Non-pigmented ciliary epithelial cell (primary cell): ENCODE data around the gene TMEM74B.
A peak's percentile ranks its signal among the peaks of the same experiment; 100 is the strongest.
"Not testable (repeated sequence)": the region's sequence is repeated elsewhere in the genome, so short reads cannot be mapped to it uniquely, and the experiment has no call there.

Experiments used
- DNase-seq: peaks from one replicate; pipeline ENCODE4 v3.0.0-alpha.2; 2010; ENCODE audit warnings: low read depth

The TMEM74B gene

DNA sequence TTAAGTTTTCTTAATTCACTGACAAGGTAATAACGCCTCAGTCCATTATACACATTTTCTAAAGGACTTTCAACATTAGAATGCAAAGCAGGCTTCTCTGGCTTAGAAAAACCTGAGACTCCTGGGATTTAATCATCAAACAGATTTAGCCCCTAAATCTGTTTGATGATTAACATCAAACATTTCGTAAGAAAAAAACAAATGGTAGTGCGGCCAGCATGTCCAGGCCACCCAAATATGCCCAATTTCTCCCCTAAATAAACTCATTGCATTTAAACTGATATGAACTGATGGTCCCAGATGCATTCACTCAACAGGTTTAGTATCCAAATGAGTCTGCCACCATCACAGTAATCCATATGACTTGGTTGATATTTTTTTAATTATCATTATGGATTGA is 6.2 kb downstream of the TMEM74B start:
- DNase-seq = no peak

- DNase-seq = no peak
These were observed 6.7 kb downstream of the TMEM74B start for GRCh38 chr20:1178103-1178502.

DNA sequence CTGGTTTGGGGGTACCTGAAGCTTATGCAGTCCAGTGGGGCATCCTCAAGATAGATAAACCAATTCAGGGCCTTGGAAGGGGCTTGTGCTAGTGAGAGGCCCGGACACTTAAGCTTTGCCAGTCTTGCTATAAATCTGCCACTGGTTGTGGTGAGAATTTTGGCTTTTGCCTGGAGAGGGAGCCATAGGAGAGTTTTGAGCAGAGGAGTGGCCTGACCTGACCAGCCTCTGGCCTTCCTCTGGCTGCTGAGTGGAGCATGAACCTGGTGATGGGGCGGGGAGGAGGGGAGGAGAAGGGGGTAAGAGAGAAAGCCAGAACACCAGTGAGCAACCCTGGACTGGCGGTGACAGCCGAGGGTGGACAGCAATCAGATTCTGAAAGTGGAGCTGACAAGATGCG is 7.1 kb downstream of the TMEM74B start:
- DNase-seq = no peak

DNA sequence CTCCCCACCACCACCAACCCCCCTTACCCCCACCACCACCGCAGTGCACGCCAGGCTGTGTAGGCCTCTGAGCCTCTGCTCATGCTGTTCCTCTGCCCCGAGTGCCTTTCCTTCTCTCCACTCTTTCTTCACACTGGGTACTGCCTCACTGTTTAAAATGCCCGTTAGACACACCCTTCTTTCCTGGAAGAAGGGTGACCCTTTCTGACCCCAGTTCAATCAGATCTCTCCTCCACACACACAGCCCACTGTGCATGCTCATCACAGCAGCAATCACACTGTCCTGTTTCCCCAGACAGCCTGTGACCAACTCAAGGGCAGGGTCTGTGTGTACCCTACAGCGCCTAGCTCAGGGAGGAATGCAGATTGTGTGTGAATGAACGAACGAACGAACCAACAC is 10.0 kb downstream of the TMEM74B start:
- DNase-seq = no peak

GRCh38 chr20:1173698-1174097 is 11.1 kb downstream of the TMEM74B start:
- no peak for DNase-seq

DNA sequence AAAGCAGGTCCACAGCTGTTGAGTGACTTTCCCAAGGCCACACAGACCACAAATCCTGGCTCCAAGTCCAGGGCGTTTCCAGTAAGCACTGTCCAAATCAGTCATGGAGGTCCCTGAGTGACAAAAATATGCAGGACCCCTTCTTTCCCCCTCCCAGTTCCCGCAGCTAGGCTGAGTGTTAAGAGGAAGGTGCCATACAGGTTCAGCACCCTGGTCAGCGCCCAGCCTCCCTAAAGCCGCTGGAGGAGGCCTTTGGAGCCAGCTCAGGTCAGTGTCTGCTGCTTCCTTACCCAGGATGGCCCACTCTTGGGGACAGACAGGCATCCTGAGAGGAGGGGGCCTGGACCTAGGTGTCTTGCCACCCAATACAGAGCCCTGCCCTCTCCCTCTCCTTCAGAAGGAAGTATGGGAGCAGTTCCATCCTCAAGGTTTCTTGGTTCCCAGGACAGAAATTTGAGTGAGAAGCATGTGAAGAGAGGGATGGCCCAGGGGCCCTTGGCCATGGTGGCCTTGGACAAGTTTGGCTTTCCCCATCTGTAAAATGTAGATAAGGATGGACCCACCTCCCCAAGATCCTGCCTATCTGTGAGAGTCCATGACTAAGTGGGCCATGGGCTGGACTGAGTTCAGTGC is 13.2 kb downstream of the TMEM74B start:
- no peak for DNase-seq

DNA sequence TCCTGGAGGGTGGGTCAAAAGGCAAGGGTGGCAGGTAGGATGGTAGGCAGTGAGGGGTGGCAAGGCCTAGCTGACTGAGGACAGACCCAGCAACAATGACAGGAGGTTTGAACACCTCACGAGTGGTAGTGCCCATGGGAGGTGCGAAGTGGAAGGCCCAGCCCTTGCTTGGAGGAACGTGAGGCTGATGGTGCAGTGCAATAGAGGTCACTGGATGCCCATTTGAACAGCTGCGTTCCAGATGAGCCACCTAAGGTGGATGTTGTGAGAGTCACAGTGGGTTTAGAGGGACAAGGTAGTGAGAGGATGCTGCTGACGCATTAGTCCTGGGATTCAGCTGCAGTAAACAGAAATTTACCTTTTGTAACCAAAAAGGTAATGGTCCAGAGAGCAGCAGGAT is 15.6 kb downstream of the TMEM74B start:
- no peak for DNase-seq

- no peak for DNase-seq
These were observed 17.6 kb downstream of the TMEM74B start for GRCh38 chr20:1166948-1167720.

DNA sequence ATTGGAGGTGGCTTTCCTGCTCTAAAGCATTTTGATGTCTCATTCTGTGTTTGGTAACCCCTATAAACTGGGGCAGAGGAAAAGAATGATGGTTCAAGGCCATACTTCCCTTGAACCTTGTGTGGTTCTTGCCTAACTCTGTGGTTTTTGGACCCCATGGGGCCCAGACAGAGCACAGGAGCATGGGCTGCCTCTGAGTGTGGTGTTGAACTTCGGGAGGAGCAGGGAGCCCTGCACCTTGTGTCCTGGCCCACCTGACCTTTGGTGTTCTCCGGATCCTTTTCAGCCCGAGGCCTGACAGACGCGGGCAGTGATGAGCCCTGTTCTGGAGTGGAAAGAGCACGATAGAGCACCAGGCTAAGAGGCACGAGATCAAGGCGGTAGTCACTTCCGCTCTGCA is 18.8 kb downstream of the TMEM74B start:
- DNase-seq = no peak

DNA sequence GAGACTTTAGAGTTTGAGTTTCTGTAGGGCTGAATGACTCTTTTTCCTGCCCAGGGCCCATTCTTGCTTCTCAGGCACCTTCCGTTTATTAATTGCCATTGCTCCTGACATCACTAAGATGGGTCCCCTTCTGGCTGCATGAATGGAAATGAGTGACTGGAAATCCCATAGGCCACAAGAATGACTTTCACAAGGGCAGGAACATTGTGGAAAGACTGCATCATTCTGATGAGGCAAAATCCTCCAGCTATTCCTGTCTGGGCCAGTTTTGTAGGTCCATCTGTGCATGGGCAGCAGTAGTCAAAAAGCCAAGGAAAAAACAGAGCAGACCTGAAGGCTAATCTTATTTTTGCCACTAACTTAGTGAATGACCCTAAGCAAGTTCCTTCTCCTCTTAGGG is 19.3 kb downstream of the TMEM74B start:
- DNase-seq = no peak

DNA sequence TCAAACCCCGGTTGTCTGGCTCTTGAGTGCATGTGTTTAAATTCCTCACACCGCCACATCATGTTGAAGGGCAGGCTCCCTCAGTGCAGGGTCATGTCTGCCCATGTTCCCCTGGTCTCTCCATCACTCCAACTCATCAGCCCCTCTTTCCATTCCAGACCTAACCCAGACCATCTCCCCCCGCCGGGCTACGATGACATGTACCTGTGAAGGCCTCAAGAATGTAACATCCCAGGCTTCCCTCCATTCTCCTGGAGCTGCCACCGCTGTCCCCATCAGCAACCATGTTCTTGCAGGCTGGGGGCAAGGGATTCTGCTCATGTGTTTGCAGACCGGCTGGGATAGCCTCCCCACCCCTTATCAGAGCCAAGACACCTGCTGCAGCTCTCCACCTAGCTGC is 19.9 kb downstream of the TMEM74B start:
- no peak for DNase-seq

DNA sequence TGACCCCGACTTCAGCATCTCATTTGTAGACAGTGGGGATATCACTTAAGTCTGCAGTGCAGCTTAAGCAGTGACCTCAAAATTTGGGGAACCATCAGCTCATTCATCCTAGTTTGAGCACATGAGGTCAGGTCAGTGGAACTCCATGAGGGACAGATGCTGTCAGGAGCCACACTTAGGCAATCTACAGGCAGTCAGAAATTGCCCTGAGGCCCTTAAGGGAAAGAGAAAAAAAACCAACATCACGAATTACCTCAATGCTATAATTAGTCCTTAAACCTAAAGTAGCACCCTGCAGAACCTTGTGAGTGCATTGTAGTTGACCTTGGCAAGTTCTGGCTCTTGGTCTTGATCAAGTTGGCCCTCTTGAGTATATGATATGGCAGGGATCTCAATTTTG is 21.1 kb downstream of the TMEM74B start:
- DNase-seq = no peak

- no peak for DNase-seq
These were observed 21.7 kb downstream of the TMEM74B start for GRCh38 chr20:1163105-1163504.

GRCh38 chr20:1160991-1161390 is 23.8 kb downstream of the TMEM74B start:
- no peak for DNase-seq

- no peak for DNase-seq
These were observed 24.3 kb downstream of the TMEM74B start for GRCh38 chr20:1160496-1160895.

- DNase-seq = no peak
These were observed 29.4 kb downstream of the TMEM74B start for GRCh38 chr20:1155342-1155741.

GRCh38 chr20:1154691-1155090 is 30.1 kb downstream of the TMEM74B start:
- no peak for DNase-seq

GRCh38 chr20:1154226-1154625 is 30.6 kb downstream of the TMEM74B start:
- no peak for DNase-seq

GRCh38 chr20:1150968-1151367 is 33.8 kb downstream of the TMEM74B start:
- DNase-seq = no peak

DNA sequence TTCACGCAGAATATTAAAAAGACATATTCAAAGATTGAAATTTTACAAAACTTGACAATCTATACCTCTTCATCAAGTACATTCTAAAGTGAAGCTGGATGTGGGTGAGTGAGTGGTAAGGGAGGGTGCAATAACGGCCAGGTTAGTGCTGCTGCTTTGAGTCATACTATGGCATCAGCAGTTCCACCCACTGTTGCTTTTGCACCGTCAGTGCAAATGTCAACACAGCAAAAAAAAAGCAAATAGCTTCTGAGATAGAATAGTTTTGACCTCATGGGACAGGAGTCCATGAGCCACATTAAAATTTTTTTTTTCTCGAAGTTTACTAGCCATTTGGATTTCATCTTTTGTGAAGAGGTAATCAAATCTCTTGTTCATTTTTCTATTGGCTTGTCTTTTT is 34.6 kb downstream of the TMEM74B start:
- peak; percentile 8 for DNase-seq

- DNase-seq = not testable (repeated sequence)
These were observed 35.0 kb downstream of the TMEM74B start for GRCh38 chr20:1149812-1150211.

DNA sequence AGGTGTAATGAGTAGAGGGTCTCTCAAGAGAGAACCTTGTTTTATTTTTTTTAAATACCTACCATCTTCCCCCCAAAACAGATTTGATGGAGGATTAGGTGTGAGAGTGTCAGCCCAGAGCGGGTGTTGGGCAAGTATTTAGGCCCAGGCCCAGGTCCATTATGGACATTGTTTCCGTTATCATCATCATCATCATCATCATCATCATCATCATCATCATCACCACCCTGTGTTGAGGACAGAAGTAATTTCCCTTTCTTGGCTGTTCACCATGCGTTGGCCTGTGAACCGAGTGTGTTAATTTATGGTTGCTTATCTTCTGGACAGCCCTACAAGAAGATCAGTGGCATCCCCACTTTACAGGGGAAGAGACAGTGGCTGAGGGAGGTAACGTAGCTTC is 37.8 kb downstream of the TMEM74B start:
- DNase-seq = no peak

DNA sequence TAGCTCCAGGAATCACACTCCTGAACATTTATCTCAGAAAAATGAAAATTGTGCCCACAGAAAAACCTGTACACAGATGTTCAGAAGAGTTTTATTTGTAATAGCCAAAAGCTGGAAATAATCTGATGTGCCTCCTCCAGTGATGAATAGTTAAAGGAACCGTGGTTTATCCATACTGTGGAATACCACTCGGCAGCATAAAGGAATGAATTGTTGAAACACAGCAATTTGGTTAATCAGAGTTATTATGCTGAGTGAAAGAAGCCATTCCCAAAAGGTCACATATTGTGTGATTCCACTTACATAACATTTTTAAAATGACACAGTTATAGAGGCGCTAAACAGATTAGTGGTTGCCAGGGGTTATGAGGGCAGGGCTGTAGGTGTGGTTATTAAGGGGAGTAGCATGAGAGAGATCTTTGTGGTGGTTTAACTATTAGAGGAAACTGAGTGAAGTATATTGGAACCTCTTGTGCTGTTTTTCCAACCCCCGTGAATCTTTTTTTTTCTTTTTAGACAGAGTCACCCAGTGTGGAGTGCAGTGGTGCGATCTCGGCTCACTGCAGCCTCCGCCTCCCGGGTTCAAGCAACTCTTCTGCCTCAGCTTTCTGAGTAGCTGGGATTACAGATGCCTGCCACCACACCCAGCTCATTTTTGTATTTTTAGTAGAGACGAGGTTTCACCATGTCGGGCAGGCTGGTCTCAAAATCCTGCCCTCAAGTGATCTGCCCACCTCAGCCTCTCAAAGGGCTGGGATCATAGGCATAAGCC is 40.2 kb downstream of the TMEM74B start:
- DNase-seq = no peak
